GM12873 (cell line): Measurements from ENCODE around the gene ARL14.

Experiments
- CTCF ChIP-seq: IDR thresholded peaks from 2 replicates; pipeline ENCODE4 v1.5.1; 2012; ENCODE audit warnings: low read depth, mild to moderate bottlenecking, moderate library complexity, low read length, control low read depth; ENCODE audit not compliant: insufficient read depth; ENCODE audit errors: missing control alignments

Gene ARL14

GRCh38 chr3:160722331-160722730, 45.4 kb downstream of the ARL14 start:
- TF ChIP-seq CTCF: no peak

DNA sequence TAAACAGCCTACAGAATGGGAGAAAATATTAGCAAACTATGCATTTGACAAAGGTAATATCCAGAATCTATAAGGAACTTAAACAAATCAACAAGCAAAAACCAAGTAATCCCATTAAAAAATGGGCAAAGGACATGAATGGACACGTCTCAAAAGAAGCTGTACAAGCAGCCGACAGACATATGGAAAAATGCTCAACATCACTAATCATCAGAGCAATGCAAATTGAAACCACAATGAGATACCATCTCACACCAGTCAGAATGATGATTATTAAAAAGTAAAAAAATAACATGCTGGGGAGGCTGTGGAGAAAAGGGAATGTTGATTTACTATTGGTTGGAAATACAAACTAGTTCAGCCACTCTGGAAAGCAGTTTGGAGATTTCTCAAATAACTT, 48.4 kb downstream of the ARL14 start:
- TF ChIP-seq CTCF: no peak
